Esophagus muscularis mucosa (tissue), 3 donors: ENCODE results near the gene HIKESHI.

ENCODE experiments used
- CTCF ChIP-seq, 3 experiments: fragments of 200-600 bp in 2 of 3; fragments of 450-650 bp in 1 of 3; sonication (generic) in 2 of 3; IDR thresholded peaks; one replicate each; pipeline ENCODE4 v1.5.1; 2017 to 2019; ENCODE audit warnings: antibody characterized with exemption in 3 of 3, mild to moderate bottlenecking in 2 of 3, moderate library complexity in 1 of 3
- POLR2A ChIP-seq: fragments of 450-650 bp; IDR thresholded peaks from one replicate; pipeline ENCODE4 v1.6.1; 2017; ENCODE audit warnings: antibody characterized with exemption, moderate library complexity, mild to moderate bottlenecking, low read depth

- TF ChIP-seq CTCF (IDR thresholded peaks at IDR 0.05), result no peak
- TF ChIP-seq POLR2A, result no peak
Measured at GRCh38 chr11:86259730-86260129, 42.3 kb upstream of the HIKESHI start.
